Stimulated activated naive CD8-positive, alpha-beta T cell treated with anti-CD3 and anti-CD28 coated beads, Interleukin-15, Interleukin-2, amounts not matched to agents 100 ng/mL and 50 ng/mL, for 24 hours (primary cell): Measurements from ENCODE around the gene LIN7B.

Experiments
- H3K27ac Mint-ChIP-seq: one replicate; pipeline ENCODE4 v1.8.0; 2021; ENCODE audit warnings: mild to moderate bottlenecking, mixed read lengths
- H3K27me3 Mint-ChIP-seq: one replicate; pipeline ENCODE4 v1.8.0; 2021; ENCODE audit warnings: mixed read lengths
- H3K36me3 Mint-ChIP-seq: one replicate; pipeline ENCODE4 v1.8.0; 2021; ENCODE audit warnings: low read depth, mixed read lengths
- H3K4me1 Mint-ChIP-seq: one replicate; pipeline ENCODE4 v1.8.0; 2021; ENCODE audit warnings: low read depth, mixed read lengths
- H3K4me3 Mint-ChIP-seq: one replicate; pipeline ENCODE4 v1.8.0; 2021; ENCODE audit warnings: mild to moderate bottlenecking, mixed read lengths
- H3K9me3 Mint-ChIP-seq: one replicate; pipeline ENCODE4 v1.8.0; 2021; ENCODE audit warnings: mixed read lengths

Gene LIN7B

DNA sequence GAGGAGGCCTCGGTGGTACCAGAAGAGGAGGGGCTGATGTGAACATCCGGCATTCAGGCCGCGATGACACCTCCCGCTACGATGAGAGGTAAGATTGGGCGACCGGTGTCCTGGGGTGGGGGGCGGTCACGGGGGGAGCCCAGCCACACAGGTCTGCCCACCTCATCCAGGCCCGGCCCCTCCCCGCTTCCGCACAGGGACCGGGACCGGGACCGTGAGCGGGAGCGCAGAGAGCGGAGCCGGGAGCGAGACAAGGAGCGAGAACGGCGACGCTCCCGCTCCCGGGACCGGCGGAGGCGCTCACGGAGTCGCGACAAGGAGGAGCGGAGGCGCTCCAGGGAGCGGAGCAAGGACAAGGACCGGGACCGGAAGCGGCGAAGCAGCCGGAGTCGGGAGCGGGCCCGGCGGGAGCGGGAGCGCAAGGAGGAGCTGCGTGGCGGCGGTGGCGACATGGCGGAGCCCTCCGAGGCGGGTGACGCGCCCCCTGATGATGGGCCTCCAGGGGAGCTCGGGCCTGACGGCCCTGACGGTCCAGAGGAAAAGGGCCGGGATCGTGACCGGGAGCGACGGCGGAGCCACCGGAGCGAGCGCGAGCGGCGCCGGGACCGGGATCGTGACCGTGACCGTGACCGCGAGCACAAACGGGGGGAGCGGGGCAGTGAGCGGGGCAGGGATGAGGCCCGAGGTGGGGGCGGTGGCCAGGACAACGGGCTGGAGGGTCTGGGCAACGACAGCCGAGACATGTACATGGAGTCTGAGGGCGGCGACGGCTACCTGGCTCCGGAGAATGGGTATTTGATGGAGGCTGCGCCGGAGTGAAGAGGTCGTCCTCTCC, 6.3 kb upstream of the LIN7B start:
- no peaks in the 10 kb centered on the region for H3K9me3 Mint-ChIP-seq
- no peaks in the 10 kb centered on the region for H3K27me3 Mint-ChIP-seq
- no peaks in the 10 kb centered on the region for H3K4me1 Mint-ChIP-seq
- H3K36me3 Mint-ChIP-seq: peaks cover 36% of the 10 kb centered on the region
- H3K27ac Mint-ChIP-seq: no peak overlapping the region
- H3K4me3 Mint-ChIP-seq: no peak overlapping the region

- Mint-ChIP-seq H3K4me1 (peaks cover 9% of the 10 kb centered on the region), H3K27me3 (no peaks in the 10 kb centered on the region), H3K4me3 (no peak overlapping the region), H3K9me3 (no peaks in the 10 kb centered on the region), H3K27ac (no peak overlapping the region), H3K36me3 (peaks cover 36% of the 10 kb centered on the region)
Observed at GRCh38 chr19:49109051-49109450, 5.1 kb upstream of the LIN7B start.

- no peak overlapping the region for H3K27ac Mint-ChIP-seq
- H3K4me1 Mint-ChIP-seq: peaks cover 9% of the 10 kb centered on the region
- H3K4me3 Mint-ChIP-seq: no peak overlapping the region
Observed at GRCh38 chr19:49109569-49110233, 4.5 kb upstream of the LIN7B start.

DNA sequence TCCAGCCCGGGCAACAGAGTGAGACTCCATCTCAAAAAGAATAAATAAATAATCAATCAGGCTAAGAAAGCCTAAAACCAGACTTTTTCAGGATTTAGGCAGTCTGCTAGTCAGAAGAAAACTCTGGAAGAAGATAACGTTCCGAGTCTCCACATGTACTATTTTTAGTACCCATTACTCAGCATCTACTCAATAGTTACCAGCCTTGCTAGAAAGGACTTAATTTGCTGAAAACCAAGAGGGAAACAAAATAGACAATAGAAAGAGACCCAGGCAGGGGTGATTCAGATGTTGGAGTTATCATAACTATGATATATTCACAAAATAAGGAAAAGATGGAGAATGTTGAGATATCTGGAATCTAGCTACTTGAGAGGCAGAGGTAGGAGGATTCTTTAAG, 3.6 kb upstream of the LIN7B start:
- Mint-ChIP-seq H3K27ac (no peak overlapping the region), H3K9me3 (no peaks in the 10 kb centered on the region), H3K27me3 (no peaks in the 10 kb centered on the region), H3K36me3 (peaks cover 28% of the 10 kb centered on the region), H3K4me3 (no peak overlapping the region), H3K4me1 (peaks cover 13% of the 10 kb centered on the region)

More at GRCh38 chr19:49109569-49110233, 4.5 kb upstream of the LIN7B start:
- H3K27me3 Mint-ChIP-seq: no peaks in the 10 kb centered on the region
- H3K9me3 Mint-ChIP-seq: no peaks in the 10 kb centered on the region
- H3K36me3 Mint-ChIP-seq: peaks cover 34% of the 10 kb centered on the region

DNA sequence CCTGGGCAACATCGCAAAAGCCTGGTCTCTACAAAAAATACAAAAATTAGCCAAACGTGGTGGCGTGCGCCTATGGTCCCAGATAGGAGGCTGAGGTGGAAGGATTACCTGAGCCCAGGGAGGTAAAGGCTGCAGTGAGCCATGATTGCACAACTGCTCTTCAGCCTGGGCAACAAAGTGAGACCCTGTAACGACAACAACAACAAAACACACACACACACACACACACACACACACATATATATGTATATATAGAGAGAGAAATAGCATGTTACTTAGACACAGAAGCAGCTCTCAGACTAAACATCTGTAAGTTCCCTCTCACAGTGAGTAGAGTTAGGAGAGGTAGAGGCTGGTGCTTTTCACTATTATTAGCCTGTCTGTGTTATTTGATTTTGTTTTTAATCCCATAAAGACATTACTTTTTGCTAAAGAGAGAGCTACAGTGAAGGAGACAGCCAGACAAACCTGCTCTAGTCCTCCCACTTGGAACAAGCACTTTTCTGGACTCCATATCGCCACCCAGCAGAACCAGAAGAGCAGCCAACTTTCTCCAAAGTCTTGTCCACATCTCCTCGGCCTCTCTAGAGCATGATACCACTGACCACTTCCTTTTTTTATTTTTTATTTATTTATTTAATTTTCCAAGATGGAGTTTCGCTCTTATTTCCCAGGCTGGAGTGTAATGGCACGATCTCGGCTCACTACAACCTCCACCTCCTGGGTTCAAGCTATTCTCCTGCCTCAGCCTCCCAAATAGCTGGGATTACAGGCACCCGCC, 2.8 kb upstream of the LIN7B start:
- Mint-ChIP-seq H3K27me3 (no peaks in the 10 kb centered on the region), H3K4me1 (peaks cover 13% of the 10 kb centered on the region), H3K36me3 (peaks cover 24% of the 10 kb centered on the region), H3K4me3 (no peak overlapping the region), H3K27ac (no peak overlapping the region), H3K9me3 (no peaks in the 10 kb centered on the region)

- H3K36me3 Mint-ChIP-seq: no peaks in the 10 kb centered on the region
- no peak overlapping the region for H3K27ac Mint-ChIP-seq
- no peaks in the 10 kb centered on the region for H3K9me3 Mint-ChIP-seq
- H3K4me3 Mint-ChIP-seq: peak overlapping the region; percentile 80
- no peaks in the 10 kb centered on the region for H3K27me3 Mint-ChIP-seq
- H3K4me1 Mint-ChIP-seq: peaks cover 29% of the 10 kb centered on the region
Observed at GRCh38 chr19:49114630-49115363, 627 bp downstream of the LIN7B start.

DNA sequence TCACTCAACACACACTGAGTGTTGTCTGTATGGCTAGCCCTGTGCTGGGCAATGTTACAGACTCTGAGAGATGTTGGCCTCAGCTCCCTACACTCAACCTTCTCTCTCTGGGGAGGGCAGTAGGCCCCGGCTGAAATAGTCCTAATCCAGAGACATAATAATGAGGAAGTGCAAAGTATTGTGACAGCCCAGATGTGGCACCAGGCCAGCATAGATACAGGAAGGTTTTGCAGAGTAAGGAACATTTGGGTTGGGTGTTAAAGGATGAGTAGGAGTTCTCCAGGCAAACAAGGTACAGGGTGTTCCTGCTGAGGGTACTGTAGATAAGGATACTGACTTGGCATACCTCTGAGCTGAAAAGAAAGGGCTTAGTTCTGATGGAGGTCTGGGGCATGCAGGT, 2.4 kb downstream of the LIN7B start:
- peaks cover 37% of the 10 kb centered on the region for H3K4me1 Mint-ChIP-seq

DNA sequence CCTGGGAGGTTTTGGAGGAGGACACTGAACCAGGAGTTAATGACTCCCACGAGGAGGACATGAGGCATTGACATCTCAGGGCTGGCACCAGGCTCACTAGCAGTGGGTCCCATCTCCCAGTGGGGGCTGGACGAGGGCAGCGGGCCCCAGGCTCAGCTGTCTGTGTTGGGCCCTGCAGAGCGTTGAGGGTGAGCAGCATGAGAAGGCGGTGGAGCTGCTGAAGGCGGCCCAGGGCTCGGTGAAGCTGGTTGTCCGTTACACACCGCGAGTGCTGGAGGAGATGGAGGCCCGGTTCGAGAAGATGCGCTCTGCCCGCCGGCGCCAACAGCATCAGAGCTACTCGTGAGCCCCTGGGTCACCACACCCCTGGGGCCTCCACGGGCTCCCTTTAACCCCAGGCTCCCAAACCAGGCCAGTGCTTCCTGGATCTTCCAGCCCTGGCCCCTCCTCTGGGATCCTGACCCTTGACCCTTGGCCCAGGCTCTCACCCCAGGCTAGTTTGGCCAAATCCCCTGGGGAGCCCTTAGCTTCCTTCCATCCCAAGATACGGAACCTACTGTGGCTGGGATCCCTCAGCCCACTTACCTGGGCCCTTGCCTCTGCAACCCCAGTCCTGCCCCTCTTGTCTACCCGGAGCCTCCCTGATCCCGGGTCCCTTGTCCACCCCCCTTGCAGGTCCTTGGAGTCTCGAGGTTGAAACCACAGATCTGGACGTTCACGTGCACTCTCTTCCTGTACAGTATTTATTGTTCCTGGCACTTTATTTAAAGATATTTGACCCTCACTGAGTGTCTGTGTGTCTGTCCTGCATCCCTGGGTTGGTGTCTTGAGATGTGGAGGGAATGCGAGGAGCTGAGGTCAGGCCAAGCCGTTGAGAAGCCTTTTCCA, 3.8 kb downstream of the LIN7B start:
- Mint-ChIP-seq H3K9me3 (no peaks in the 10 kb centered on the region), H3K4me1 (peaks cover 37% of the 10 kb centered on the region), H3K36me3 (no peaks in the 10 kb centered on the region), H3K4me3 (peak overlapping the region; percentile 87), H3K27me3 (peaks cover 9% of the 10 kb centered on the region), H3K27ac (peak overlapping the region; percentile 85)

More for the DNA sequence above, 2.4 kb downstream of the LIN7B start:
- H3K27ac Mint-ChIP-seq: no peak overlapping the region
- H3K4me3 Mint-ChIP-seq: no peak overlapping the region
- H3K36me3 Mint-ChIP-seq: no peaks in the 10 kb centered on the region
- H3K27me3 Mint-ChIP-seq: peaks cover 9% of the 10 kb centered on the region
- no peaks in the 10 kb centered on the region for H3K9me3 Mint-ChIP-seq

DNA sequence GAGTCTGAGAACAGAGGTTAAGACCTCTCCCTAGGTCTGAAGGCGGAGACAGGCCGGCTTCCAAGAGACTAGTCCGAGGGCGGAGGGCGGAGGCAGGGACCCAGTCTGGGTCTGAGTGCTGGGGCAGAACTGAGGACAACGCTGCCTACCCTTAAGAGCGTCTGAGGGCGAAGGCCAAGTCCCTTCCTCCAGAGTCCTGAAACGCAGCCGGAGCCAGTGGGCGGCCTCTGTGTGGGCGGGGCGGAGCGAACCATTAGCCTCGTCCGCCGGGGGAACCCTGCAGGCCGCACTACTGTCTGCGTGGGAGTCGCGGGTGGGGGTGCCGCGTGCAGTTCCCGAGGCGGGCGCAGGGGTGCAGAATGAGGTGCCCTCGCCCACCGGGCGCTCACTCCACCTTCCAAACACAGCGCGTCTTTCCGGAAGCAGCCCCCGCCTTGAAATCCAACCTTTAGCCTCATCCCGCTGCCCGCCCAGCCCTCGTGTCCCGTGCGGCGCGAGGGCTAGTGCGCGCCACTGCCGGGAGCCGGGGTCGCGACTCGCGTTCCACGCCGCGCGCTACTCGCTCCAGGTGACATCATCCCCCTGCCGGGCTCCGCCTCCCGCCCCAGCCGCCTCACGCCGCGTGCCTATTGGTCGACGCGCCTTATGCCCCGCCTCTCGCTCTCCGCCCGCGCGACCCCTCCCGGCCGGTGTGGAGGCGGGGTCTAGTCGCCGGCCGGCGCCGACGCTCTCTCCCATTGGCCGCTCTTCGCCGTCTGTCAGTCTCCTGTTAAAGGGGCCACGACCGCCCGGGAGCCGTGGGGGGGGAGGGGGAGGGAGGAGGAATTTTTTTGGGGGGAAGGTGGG, 4.6 kb downstream of the LIN7B start, which contains the start of gene C19orf73:
TSS of gene C19orf73 (minus strand) at position 579 of the 846 bp plus-strand sequence. CDS start at position 458, 121 bp downstream.
- Mint-ChIP-seq H3K27ac (peak within 1 kb of the TSS; percentile 85), H3K4me3 (peak within 1 kb of the TSS; percentile 87), H3K4me1 (peaks cover 31% of the 10 kb centered on the region), H3K27me3 (peaks cover 9% of the 10 kb centered on the region), H3K36me3 (no peaks in the 10 kb centered on the region), H3K9me3 (no peaks in the 10 kb centered on the region)

DNA sequence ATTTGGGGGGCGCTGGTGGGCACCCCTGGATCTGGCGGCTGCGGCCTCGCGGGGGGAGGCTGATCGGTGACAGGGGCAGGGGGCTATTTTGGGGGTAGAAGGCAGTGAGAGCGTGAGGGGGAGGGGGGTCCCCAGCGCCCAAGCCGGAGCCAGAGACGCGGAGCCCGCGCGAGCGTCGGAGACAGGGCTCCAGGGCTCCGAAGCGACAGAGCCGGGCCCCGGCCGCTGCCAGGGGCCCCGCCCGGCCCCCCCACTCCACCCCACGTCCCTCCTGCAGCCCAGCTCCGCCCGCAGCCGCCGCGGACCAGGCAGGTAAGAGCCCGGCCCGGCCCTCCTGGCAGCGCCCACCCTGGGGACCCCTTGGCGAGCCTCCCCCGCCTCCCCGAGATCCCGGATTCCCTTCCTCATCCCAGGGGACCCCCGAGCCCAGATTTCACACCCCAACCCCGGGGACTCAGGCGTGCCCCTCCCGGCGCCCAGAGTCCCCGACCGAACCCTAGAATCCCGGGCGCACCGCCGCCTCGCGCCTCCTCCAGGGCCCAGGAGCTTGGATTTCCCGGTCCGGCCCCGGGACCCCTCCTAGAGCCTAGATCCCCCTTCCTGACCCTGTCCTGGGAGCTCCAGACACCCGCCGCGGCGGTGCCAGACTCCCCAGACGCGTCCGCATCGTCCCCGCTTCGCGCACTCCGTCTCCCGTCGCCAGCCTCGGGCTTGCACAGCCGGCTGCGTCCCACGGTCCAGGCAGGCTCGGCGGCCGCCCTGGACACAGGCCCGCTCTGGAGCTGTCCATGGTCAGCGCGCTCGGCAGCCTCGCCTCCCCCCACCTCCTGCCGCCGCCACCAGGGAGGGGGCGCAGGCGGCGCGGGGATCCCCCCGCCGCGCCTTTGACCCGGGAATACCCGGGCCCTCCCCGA, 5.5 kb downstream of the LIN7B start, which contains the start of gene PPFIA3:
TSS of gene PPFIA3 (plus strand) at position 134 of the 914 bp plus-strand sequence. CDS start 8,330 bp downstream, outside the sequence.
- H3K4me1 Mint-ChIP-seq: peaks cover 27% of the 10 kb centered on the region
- H3K27ac Mint-ChIP-seq: peak within 1 kb of the TSS; percentile 85
- H3K36me3 Mint-ChIP-seq: no peaks in the 10 kb centered on the region
- H3K27me3 Mint-ChIP-seq: peaks cover 9% of the 10 kb centered on the region
- peak within 1 kb of the TSS; percentile 87 for H3K4me3 Mint-ChIP-seq
- no peaks in the 10 kb centered on the region for H3K9me3 Mint-ChIP-seq

- peak overlapping the region; percentile 69 for H3K4me3 Mint-ChIP-seq
- H3K4me1 Mint-ChIP-seq: peaks cover 25% of the 10 kb centered on the region
- H3K9me3 Mint-ChIP-seq: no peaks in the 10 kb centered on the region
- H3K27ac Mint-ChIP-seq: no peak overlapping the region
- peaks cover 9% of the 10 kb centered on the region for H3K27me3 Mint-ChIP-seq
- no peaks in the 10 kb centered on the region for H3K36me3 Mint-ChIP-seq
Observed at GRCh38 chr19:49120325-49120683, 6.1 kb downstream of the LIN7B start.

DNA sequence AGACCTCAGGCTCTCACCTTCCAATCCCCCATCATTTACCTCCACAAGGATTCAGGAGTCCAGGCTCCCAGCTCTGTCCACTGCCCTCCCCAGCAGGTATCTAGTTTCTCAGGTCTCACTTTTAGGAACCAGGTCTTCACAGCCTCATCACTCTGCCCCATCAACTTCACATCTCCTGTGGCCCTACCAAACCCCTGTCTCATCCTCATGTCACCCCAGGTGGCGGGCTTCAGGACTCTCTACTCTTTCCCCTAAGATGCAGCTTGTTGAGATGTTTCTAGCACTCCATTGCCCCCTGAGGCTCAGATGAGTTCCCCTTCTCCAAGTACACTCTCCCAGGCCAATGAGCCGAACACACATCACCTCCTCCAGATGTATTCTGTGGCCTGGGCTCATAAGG, 6.7 kb downstream of the LIN7B start:
- peak overlapping the region; percentile 8 for H3K27ac Mint-ChIP-seq
- peaks cover 9% of the 10 kb centered on the region for H3K27me3 Mint-ChIP-seq
- H3K4me3 Mint-ChIP-seq: peak overlapping the region; percentile 69
- H3K9me3 Mint-ChIP-seq: no peaks in the 10 kb centered on the region
- no peaks in the 10 kb centered on the region for H3K36me3 Mint-ChIP-seq
- H3K4me1 Mint-ChIP-seq: peaks cover 24% of the 10 kb centered on the region
